Measurements from ENCODE around the gene DMKN.

DMKN gene, protein sequence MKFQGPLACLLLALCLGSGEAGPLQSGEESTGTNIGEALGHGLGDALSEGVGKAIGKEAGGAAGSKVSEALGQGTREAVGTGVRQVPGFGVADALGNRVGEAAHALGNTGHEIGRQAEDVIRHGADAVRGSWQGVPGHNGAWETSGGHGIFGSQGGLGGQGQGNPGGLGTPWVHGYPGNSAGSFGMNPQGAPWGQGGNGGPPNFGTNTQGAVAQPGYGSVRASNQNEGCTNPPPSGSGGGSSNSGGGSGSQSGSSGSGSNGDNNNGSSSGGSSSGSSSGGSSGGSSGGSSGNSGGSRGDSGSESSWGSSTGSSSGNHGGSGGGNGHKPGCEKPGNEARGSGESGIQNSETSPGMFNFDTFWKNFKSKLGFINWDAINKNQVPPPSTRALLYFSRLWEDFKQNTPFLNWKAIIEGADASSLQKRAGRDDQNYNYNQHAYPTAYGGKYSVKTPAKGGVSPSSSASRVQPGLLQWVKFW

DNA sequence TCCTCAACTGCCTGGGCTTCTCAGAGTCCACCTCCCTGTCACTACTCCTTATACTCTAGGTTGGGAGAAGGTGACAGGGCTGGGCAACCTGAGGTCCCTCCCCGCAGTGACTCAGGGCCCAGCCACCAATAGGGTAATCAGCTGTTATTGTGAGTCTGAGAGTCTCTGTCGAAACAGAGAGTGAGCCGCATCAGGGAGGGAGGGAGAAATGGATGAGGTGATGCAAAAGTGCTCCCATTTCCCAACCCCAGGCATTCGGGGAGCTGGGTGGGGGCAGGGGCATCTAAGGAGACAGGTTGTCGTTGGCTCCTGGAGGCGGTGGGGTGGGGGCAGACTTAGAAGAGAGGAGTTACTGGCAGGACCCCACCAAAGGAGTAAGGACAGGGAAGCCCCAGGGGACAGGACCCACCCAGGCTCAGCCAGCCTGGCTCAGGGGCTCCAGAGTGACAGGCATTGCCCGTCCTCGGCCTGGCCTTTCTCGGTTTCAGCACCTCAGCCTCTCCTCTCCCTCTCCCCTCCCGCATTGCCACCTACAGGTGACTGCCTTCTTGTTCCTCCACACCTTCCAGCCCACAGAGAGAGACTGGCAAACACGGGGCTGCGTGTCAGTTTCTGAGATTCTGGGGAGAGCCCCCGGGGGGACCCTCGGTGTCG lies at the start of gene DMKN:
TSS of gene DMKN (minus strand) at position 22 of the 654 bp plus-strand sequence. CDS start 174 bp downstream, outside the sequence.
- H3K36me3 Mint-ChIP-seq (ENCODE audit: low read depth): no peaks in the 10 kb centered on the region
- TF ChIP-seq, protein P1, sequence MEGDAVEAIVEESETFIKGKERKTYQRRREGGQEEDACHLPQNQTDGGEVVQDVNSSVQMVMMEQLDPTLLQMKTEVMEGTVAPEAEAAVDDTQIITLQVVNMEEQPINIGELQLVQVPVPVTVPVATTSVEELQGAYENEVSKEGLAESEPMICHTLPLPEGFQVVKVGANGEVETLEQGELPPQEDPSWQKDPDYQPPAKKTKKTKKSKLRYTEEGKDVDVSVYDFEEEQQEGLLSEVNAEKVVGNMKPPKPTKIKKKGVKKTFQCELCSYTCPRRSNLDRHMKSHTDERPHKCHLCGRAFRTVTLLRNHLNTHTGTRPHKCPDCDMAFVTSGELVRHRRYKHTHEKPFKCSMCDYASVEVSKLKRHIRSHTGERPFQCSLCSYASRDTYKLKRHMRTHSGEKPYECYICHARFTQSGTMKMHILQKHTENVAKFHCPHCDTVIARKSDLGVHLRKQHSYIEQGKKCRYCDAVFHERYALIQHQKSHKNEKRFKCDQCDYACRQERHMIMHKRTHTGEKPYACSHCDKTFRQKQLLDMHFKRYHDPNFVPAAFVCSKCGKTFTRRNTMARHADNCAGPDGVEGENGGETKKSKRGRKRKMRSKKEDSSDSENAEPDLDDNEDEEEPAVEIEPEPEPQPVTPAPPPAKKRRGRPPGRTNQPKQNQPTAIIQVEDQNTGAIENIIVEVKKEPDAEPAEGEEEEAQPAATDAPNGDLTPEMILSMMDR (IDR thresholded peaks at IDR 0.05): no peak
- H3K4me3 Mint-ChIP-seq: peak within 1 kb of the TSS; percentile 24
- no peak for DNase-seq
- H3K27ac Mint-ChIP-seq: no peak within 1 kb of the TSS
- peaks cover 32% of the 10 kb centered on the region for H3K4me1 Mint-ChIP-seq
- H3K9me3 Mint-ChIP-seq: no peaks in the 10 kb centered on the region
- peaks cover 67% of the 10 kb centered on the region for H3K27me3 Mint-ChIP-seq (ENCODE audit: low read depth, poor library complexity)

DNA sequence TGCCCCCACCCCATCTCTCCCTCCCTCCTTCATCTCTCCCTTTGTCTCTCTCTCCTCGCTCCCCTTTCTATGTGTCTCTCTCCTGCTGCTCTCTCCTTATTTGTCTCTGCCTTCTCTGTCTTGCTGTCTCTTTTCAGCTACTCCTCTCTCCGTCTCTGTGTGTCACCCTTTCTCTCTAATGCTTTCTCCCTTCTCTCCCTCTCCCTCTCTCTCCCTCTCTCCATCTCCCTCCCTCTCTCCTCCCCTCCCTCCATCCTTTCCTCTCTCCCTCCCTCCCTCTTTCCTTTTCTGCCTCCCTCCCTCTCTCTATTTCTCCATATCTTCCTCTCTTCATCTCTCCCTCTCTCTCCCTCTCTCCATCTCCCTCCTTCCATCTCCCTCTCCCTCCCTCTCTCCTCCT lies 49.3 kb upstream of the DMKN start:
- Mint-ChIP-seq H3K36me3 (ENCODE audit: low read depth) (no peaks in the 10 kb centered on the region), H3K9me3 (no peaks in the 10 kb centered on the region), H3K4me3 (no peak overlapping the region), H3K27ac (no peak overlapping the region), H3K4me1 (peaks cover 7% of the 10 kb centered on the region), H3K27me3 (ENCODE audit: low read depth, poor library complexity) (peaks cover 77% of the 10 kb centered on the region)
- TF ChIP-seq, protein P1 (IDR thresholded peaks at IDR 0.05): no peak
- DNase-seq: no peak

DNA sequence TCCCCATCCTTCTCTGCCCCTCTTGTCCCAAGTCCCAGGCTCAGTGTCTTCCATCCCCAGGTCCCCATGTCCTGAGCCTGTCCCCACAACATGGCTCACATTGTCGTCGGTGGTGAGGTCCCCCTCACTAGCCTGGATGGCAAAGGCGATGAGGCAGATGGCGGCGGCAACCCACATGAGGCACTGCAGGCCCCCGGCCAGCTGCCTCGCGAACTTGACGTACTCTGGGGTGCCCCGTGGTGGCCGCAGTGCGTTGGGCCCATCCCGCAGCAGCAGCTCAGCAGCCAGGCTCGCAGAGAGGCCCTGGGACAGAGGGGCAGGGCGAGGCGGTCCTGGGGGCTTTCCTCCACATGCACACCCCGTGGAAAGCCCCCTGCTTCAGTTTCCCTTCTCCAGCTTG lies 48.9 kb upstream of the DMKN start:
- TF ChIP-seq, protein P1 (IDR thresholded peaks at IDR 0.05): no peak
- Mint-ChIP-seq H3K27ac (no peak overlapping the region), H3K4me1 (peaks cover 8% of the 10 kb centered on the region), H3K27me3 (ENCODE audit: low read depth, poor library complexity) (peaks cover 80% of the 10 kb centered on the region), H3K36me3 (ENCODE audit: low read depth) (no peaks in the 10 kb centered on the region), H3K9me3 (no peaks in the 10 kb centered on the region), H3K4me3 (no peak overlapping the region)
- DNase-seq: no peak

DNA sequence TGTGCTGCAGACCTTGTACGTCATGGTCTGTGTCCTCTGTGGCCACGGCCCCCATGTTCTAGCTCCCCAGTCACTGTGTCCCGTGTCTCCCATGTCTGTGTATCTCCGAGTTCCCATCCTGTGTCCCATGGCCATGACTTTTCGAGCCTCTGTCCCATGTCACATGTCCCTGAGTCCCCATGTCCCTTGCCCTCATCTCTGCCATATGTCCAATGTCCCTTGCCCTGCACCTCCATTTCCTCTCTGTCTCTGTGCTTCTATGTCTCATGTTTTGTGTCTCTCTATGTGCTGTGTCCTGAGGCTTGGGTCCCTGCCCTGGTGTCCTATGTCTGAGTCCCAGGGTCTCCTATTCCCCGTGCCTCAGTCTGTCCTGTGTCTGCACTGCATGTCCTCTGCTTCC lies 48.0 kb upstream of the DMKN start:
- H3K4me3 Mint-ChIP-seq: no peak overlapping the region
- H3K36me3 Mint-ChIP-seq (ENCODE audit: low read depth): no peaks in the 10 kb centered on the region
- TF ChIP-seq, protein P1 (IDR thresholded peaks at IDR 0.05): no peak
- H3K27me3 Mint-ChIP-seq (ENCODE audit: low read depth, poor library complexity): peaks cover 80% of the 10 kb centered on the region
- peaks cover 12% of the 10 kb centered on the region for H3K4me1 Mint-ChIP-seq
- H3K9me3 Mint-ChIP-seq: no peaks in the 10 kb centered on the region
- no peak overlapping the region for H3K27ac Mint-ChIP-seq
- no peak for DNase-seq

DNA sequence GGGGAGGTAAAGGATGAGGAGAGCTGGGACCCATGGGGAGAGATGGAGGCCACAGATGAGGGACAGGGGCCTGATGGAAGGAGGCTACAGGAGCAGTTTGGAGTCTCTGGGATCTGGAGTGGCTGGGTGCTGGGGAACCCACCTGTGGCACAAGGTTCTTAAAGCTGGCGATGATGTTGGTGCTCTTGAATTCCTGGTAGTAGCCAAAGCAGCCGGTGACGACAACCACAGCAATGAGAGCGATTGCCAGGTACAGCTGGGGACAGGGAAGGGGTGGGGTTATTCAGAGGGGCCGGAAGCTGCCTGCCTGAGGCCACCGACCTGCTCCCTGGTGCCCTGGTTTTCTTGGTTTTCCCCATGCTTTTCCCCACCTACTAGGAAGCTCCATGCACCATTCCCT lies 47.2 kb upstream of the DMKN start:
- DNase-seq: no peak
- no peak overlapping the region for H3K27ac Mint-ChIP-seq
- no peak overlapping the region for H3K4me3 Mint-ChIP-seq
- H3K4me1 Mint-ChIP-seq: peaks cover 18% of the 10 kb centered on the region
- H3K27me3 Mint-ChIP-seq (ENCODE audit: low read depth, poor library complexity): peaks cover 86% of the 10 kb centered on the region
- no peaks in the 10 kb centered on the region for H3K36me3 Mint-ChIP-seq (ENCODE audit: low read depth)
- H3K9me3 Mint-ChIP-seq: peaks cover 4% of the 10 kb centered on the region
- TF ChIP-seq, protein P1 (IDR thresholded peaks at IDR 0.05): no peak
